Omental fat pad (tissue), 4 donors: Measurements from ENCODE around the gene ARHGEF17. TPM values are rescaled to one million over a fixed set of nuclear protein-coding genes. Genes with fewer than 3 reads are reported as not detected.
A peak's percentile ranks its signal among the peaks of the same experiment; 100 is the strongest.

ENCODE experiments used
- ATAC-seq: fragments of 150-250 bp; one replicate; pipeline ENCODE4 v1.9.1; 2016; ENCODE audit warnings: mild to moderate bottlenecking, moderate library complexity; ENCODE audit not compliant: low FRiP score
- DNase-seq: peaks from one replicate; pipeline ENCODE4 v3.0.0-alpha.2; 2019; ENCODE audit warnings: low spot score
- total RNA-seq, 4 donors: library from RNA; depleted of rRNA; stranded (reverse); fragments of >200 nt; gene quantifications; one replicate each; pipeline ENCODE4 v1.1.0, GENCODE V29; 2016
- TF ChIP-seq, protein P1 (sequence below), 3 donors: fragments of 450-650 bp; IDR thresholded peaks; one replicate each; pipeline ENCODE4 v1.5.1; 2016 to 2017; ENCODE audit warnings: antibody characterized with exemption in 3 of 3, mild to moderate bottlenecking in 3 of 3, moderate library complexity in 2 of 3

Gene ARHGEF17
- total RNA-seq, 4 donors from 2014 or later: 27.3 to 80.7 (median 31.9) TPM

DNA sequence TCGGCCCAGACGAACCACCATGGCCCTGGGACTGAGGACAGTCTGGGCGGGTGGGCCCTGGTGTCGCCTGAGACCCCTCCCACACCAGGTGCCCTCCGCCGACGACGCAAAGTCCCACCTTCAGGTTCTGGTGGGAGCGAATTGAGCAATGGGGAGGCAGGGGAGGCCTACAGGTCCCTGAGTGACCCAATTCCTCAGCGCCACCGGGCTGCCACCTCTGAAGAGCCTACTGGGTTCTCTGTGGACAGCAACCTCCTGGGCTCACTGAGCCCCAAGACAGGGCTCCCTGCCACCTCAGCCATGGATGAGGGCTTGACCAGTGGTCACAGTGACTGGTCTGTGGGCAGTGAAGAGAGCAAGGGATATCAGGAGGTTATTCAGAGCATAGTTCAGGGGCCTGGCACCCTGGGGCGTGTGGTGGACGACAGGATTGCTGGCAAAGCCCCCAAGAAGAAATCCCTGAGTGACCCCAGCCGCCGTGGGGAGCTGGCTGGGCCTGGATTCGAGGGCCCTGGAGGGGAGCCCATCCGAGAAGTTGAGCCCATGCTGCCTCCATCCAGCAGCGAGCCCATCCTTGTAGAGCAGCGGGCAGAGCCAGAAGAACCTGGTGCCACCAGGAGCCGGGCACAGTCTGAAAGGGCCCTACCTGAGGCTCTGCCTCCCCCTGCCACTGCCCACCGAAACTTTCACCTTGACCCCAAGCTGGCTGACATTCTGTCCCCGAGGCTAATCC, 2.8 kb downstream of the ARHGEF17 start:
- DNase-seq: no peak
- TF ChIP-seq, protein P1, sequence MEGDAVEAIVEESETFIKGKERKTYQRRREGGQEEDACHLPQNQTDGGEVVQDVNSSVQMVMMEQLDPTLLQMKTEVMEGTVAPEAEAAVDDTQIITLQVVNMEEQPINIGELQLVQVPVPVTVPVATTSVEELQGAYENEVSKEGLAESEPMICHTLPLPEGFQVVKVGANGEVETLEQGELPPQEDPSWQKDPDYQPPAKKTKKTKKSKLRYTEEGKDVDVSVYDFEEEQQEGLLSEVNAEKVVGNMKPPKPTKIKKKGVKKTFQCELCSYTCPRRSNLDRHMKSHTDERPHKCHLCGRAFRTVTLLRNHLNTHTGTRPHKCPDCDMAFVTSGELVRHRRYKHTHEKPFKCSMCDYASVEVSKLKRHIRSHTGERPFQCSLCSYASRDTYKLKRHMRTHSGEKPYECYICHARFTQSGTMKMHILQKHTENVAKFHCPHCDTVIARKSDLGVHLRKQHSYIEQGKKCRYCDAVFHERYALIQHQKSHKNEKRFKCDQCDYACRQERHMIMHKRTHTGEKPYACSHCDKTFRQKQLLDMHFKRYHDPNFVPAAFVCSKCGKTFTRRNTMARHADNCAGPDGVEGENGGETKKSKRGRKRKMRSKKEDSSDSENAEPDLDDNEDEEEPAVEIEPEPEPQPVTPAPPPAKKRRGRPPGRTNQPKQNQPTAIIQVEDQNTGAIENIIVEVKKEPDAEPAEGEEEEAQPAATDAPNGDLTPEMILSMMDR (IDR thresholded peaks at IDR 0.05): no peak
- ATAC-seq: no peak

DNA sequence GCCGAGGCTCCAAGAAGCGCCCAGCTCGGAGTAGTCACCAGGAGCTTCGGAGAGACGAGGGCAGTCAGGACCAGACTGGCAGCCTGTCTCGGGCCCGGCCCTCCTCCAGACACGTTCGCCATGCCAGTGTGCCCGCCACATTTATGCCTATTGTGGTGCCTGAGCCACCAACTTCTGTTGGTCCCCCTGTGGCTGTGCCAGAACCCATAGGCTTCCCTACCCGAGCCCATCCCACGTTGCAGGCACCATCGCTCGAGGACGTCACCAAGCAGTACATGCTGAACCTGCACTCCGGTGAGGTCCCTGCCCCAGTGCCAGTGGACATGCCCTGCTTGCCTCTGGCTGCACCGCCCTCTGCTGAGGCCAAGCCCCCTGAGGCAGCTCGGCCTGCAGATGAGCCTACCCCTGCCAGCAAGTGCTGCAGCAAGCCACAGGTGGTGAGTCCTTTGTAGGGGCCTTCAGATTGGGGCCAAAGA, 3.4 kb downstream of the ARHGEF17 start:
- DNase-seq (no peak), ATAC-seq (no peak)
- TF ChIP-seq, protein P1 (IDR thresholded peaks at IDR 0.05): no peak

DNA sequence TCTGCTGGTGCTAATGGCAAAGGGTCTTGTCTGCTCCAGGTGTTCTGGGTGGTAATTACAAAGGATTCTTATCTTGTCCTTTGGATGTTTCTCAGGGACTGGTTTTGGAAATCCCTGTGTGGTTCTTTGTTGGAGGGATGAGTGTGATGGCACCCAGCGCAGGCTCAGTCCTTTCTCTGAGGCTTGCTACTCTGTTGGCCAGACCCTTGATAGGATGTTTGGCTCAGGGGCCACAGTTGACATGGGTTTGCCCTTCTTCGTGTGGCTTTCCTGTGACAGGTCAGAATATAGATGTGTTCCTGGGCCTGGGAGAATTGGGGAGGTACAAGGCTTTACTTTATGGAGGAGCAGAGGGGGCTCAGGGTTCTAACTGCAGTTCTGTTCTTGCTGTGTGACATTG, 4.0 kb downstream of the ARHGEF17 start:
- DNase-seq: no peak
- TF ChIP-seq, protein P1 (IDR thresholded peaks at IDR 0.05): no peak
- no peak for ATAC-seq

DNA sequence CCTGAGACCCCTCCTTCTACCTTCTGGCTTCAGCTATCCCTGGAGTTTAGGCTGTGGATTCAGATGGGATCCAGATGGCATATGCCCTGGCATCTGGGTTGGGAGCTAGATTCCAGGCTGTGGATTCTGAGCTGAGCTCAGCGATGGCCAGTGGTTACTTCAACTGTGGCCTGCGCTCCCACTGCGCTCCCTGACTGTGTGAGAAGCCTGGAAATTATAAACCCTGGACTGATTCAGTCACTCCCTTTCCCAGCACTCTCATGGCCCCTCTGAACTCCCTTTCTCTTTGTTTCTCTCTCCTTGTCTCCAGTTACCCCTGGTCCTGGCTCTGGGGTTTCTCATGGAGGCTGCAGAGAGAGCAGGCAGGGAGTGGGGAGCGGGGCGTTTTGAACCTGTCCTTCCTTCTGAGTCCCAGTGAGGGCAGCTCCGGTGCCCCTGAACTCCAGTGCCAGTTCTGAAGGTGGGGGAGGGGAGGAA, 4.8 kb downstream of the ARHGEF17 start:
- ATAC-seq (no peak), DNase-seq (no peak)
- TF ChIP-seq, protein P1 (IDR thresholded peaks at IDR 0.05): no peak

DNA sequence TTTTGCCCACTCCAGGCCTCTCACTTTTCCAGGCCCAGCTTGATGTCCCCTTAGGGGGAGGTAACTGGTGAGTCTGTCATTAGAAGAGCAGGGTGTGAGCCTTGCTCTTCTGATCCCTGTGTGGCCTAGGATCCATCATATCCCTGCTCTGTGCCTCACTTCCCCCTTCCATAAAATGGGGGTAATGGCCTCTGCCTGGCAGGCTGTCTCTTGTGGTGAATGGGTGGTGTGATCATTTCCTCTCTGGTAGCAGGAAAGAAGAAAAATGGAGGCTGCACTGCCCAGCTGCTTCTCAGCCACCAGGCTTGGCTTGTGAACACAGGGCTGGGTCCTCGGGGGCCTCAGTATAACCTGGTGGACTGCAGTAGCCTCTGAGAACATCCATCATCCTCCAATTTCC, 5.6 kb downstream of the ARHGEF17 start:
- DNase-seq (no peak), ATAC-seq (no peak)
- TF ChIP-seq, protein P1 (IDR thresholded peaks at IDR 0.05): no peak

DNA sequence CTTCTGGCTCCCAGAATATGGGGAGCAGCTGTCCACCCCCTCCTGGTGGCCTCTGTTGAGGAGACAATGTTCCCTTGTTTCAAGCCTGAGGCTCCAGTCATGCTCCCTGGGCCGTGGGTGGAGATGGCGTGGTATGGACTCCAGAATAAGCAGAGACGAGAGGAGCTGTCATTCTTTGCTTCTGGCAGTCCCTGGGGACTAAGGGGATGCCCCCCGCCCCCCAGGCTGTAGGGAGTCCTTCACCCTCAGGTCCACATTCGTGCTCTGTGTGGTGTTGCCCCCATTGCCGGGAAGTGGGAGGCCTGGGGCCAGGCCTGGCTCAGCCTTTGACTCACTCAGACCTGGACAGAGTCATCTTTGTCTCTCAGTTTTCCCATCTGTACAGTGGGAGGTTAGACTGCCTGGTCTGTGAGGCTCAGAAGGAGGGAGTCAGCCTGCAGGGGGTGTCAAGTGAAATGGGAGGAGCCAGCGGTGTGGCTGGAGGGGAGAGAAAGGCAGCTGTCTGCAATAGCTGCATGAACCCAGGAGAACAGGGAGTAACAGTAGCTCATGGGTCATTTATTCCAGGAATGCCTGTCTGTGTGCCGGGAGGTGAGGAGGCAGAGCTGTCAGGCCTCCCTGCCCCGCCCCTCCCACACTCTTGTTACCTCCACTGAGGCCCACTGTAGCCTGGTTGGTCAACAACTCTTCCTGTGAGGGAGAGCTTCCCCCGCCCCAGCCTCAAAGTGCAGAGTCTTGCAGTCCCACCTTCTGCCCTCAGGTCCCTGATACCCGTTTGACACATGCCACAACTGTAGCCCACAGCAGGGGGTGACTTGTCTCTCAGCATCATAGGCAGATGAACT, 6.3 kb downstream of the ARHGEF17 start:
- ATAC-seq (peak; percentile 77), DNase-seq (no peak)
- TF ChIP-seq, protein P1 (IDR thresholded peaks at IDR 0.05): no peak
